Measurements from ENCODE around the gene SLC2A6.

Gene SLC2A6

DNA sequence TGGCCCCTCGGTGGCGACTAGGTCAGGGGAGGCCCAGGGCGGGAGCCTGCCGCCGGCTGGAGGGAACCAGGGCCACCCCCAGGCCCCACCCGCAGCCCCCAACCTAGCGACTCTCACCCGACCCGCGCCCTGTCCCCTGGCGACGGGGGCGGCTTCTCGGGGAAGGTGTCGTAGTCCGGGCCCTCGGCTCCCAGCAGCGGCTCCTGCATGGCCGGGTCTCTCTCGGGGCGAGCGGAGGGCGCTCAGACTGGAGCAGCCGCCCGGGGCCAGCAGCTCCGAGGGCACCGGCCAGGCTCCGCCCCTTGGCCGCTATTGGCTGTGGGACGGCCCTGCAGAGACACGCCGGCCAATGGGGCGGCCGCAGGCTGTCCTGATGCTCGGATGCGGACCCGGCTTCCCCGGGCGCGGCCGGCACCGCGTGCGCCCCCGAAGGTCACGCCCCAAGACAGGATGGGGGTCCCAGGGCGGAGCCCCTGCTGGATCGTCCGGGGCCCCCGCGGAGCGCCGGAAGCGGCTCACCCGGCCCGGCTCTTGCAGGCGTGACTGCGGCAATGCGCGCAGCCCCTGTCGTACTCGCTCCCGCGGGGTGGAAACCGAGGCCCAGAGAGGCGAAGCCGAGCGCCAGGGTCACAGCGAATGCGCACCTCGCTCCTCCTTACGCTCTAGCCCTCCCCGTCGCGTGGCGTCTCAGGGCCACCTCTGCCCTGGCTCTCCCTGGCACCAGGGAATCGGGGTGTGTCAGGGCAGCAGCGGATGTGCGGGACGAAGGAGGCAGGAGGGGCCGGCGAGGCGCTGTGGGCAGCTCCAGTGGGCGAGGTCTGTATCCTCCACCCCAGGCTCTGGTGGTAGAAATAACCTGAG lies at the start of gene SLC2A6:
Gene SLC2A6, minus strand, starts transcription at position 249 of the 861 bp plus-strand sequence. Its CDS starts 40 bp downstream, at position 209.
- DNase-seq (ENCODE audit: low read depth): peak; percentile 51

DNA sequence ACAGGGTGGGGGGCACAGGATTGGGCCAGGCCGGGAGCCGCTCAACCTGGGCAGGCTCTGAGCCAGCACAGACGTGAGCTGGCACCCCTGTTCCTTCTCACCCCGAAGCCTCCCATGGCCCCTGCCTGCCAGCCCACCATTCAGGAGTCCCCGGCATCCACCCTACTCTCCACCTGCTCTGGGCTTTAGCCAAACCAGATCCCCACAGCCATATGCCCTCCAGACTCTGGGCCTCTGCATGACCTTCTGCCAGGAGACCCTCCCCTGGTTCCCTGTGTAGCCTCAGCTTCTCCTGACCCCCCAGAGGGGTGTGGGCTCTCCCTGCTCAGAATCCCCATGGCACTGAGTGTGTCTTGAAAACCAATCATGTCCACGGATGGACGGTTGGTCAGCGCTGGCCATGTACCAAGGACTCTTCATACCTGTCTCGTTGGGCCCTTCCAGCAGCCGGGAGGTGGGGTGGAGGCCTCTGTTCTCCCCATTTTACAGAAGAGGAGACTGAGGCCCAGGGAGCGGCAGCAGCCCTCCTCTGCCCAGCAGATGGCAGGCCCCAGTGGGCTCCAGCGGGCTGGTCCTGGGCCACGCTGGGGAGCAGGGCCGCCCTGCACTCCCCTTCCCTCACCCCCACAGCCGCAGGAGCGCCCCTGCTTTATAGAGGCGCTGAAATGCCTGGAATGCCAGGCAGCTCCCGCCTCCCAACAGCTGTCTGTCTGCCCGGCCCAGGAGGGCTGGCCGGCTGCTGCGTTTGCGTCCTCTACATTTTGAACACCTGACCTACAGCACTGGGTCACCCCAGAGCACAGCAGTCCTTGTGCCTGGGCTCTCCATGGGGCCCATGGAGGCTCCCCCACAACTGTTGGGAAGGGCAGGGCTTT lies 49.3 kb upstream of the SLC2A6 start:
- DNase-seq (ENCODE audit: low read depth): no peak

- DNase-seq (ENCODE audit: low read depth): no peak
Measured at GRCh38 chr9:133527444-133527920, 48.6 kb upstream of the SLC2A6 start.

GRCh38 chr9:133526721-133527321 lies 47.9 kb upstream of the SLC2A6 start:
- DNase-seq (ENCODE audit: low read depth): no peak

- no peak for DNase-seq (ENCODE audit: low read depth)
Measured at GRCh38 chr9:133525677-133526076, 46.8 kb upstream of the SLC2A6 start.

- no peak for DNase-seq (ENCODE audit: low read depth)
Measured at GRCh38 chr9:133524679-133525228, 45.9 kb upstream of the SLC2A6 start, which contains the start of gene MYMK. Gene MYMK (minus strand): TSS chr9:133524959. CDS start chr9:133524844, 115 bp downstream.

GRCh38 chr9:133524146-133524545 lies 45.2 kb upstream of the SLC2A6 start:
- no peak for DNase-seq (ENCODE audit: low read depth)

GRCh38 chr9:133523106-133523505 lies 44.2 kb upstream of the SLC2A6 start:
- no peak for DNase-seq (ENCODE audit: low read depth)

- no peak for DNase-seq (ENCODE audit: low read depth)
Measured at GRCh38 chr9:133522073-133522910, 43.4 kb upstream of the SLC2A6 start.

GRCh38 chr9:133521122-133522072 lies 42.5 kb upstream of the SLC2A6 start:
- DNase-seq (ENCODE audit: low read depth): no peak

DNA sequence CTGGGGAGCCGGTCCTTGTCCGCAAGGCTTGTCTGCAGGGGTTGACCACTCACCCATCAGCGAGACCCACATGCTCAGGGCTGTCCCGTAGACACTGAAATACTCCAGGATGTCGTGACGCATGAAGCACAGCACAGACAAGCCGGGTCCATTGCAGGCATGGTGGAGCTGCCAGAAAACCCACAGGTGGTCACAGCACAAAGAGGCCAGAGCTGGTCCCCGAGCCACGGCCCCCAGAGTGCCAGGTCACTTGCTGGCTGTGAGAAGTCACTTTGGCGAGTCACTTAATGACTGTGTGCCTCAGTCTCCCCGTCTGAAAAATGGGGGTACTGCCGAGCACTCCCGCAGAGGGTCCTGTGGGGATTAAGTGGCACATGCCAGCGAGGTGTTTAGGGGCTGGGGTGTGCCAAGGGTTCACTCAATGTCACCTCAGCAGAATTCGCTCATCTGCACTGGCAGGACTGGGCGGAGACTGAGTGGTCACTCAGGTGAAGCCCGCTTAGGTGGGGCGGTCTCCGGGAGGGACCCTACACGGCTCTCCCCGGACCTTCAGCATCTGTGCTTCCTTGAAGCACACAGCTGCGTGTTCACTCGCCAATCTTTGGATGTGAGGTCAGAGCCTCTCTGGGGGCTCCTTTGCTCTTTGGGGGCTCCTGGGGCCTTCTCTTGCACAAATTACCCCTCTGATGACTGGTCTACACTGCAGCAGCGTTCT lies 41.4 kb upstream of the SLC2A6 start:
- DNase-seq (ENCODE audit: low read depth): no peak

- no peak for DNase-seq (ENCODE audit: low read depth)
Measured at GRCh38 chr9:133519693-133520092, 40.8 kb upstream of the SLC2A6 start.

DNA sequence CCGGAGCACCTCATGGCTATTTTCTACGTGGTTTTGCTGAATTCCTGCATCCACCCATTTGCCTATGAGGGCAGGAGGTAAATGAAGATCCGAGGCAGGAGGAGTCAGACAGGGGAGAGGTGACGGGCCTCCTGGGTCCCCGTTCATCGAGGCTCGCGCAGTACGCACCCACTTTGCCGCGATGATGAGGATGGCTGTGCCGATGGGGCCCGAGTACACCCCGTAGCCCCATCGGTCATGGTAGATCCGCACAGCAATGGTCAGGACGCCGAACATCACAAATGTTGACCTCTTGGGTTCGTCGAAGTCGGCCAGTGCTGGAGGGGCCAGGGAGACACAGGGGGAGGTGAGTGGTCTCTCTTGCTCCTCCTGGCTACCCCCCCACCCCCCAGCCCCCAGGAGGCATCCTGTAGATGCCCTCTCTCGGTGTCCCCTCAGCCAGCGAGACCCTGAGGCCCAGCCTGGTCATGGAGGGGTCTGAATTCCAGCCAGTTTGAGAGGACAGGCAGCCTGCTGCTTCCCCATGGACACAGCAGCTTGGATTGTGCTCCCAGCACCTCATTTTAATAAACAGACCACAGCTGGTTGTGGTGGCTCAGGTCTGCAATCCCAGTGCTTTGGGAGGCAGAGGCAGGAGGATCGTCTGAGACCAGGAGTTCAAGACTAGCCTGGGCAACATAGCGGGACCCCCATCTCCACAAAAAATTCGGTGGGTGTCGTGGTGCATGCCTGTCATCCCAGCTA lies 40.0 kb upstream of the SLC2A6 start:
- DNase-seq (ENCODE audit: low read depth): no peak

GRCh38 chr9:133518200-133518599 lies 39.3 kb upstream of the SLC2A6 start:
- no peak for DNase-seq (ENCODE audit: low read depth)

GRCh38 chr9:133517711-133518110 lies 38.8 kb upstream of the SLC2A6 start:
- no peak for DNase-seq (ENCODE audit: low read depth)

DNA sequence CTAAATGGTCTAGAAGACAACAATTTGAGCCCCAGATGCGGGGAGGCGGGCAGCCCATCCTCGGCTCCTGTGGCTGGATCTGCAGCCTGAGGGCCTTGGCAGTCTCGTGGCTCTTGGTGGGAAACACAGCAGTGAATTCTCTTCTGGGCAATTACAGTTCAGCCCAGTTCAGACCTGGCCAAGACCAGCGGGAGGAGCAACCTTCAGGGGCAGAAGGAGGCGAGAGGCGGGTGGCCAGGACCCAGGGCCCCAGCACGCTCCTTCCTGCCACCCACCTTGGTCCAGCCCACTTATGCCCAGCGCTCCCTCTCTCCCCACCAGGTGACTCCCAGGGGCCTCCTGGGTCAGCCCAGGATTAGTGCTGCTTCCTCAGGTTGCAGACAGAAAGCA lies 38.1 kb upstream of the SLC2A6 start:
- no peak for DNase-seq (ENCODE audit: low read depth)

DNA sequence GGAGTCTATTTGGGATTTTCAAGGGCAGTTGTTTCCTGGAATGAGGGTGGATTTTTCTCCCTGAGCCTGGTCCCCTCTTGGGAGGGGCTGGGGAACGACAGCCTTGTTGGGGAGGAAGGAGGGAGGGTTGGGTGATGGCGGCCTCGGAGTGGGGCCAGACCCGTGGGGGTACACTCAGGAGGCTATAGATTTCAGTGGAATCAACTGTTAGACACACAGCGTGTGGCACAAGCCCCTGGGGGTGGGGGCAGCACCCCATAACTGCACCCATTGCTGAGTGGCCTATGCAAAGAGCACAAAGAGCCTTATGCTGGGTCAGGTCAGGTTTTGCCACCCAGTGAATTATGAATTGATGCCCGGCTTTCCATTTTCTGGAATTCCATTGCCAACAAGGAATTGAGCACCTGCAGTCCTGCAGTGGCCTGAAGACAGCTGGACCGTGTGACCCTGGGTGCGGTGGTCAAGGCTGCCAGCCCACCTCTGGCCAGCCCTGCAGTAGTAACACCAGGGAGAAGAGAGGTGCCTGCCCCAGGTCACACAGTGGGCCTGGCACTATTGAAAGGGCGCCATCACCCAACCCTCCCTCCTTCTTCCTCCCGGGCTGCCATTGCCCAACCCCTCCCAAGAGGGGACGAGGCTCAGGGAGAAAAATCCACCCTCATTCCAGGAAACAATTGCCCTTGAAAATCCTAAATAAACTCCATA lies 37.5 kb upstream of the SLC2A6 start:
- DNase-seq (ENCODE audit: low read depth): no peak

All from GM04504 (cell line).